NB4 (cell line): Measurements from ENCODE around the gene GPRIN2.

Experiments used
- DNase-seq: peaks from one replicate; pipeline ENCODE4 v3.0.0; 2010; ENCODE audit warnings: low read depth
- H3K4me3 ChIP-seq: one replicate; pipeline ENCODE4 v1.5.1; 2011; ENCODE audit warnings: mild to moderate bottlenecking, low read depth, low read length, moderate library complexity
- CTCF ChIP-seq: IDR thresholded peaks from one replicate; pipeline ENCODE4 v1.5.1; 2012; ENCODE audit warnings: low read depth, low read length
- MAX ChIP-seq: IDR thresholded peaks from 2 replicates; pipeline ENCODE4 v1.6.1; 2011; ENCODE audit warnings: low read depth, low read length
- MYC ChIP-seq: IDR thresholded peaks from 2 replicates; pipeline ENCODE4 v1.6.1; 2011; ENCODE audit warnings: low read depth, low read length
- POLR2A ChIP-seq: IDR thresholded peaks from 2 replicates; pipeline ENCODE4 v1.6.1; 2011; ENCODE audit warnings: mild to moderate bottlenecking; ENCODE audit not compliant: insufficient read length; ENCODE audit errors: extremely low read depth

GPRIN2 gene

GRCh38 chr10:46523119-46523961 lies 33.1 kb downstream of the GPRIN2 start:
- H3K4me3 ChIP-seq, result no peak overlapping the region
- TF ChIP-seq MYC, result no peak
- no peak for TF ChIP-seq MAX
- no peak for TF ChIP-seq POLR2A
- no peak for TF ChIP-seq CTCF
- no peak for DNase-seq

GRCh38 chr10:46522295-46523118 lies 34.0 kb downstream of the GPRIN2 start:
- DNase-seq, result no peak
- no peak overlapping the region for H3K4me3 ChIP-seq
- TF ChIP-seq MYC (no peak), MAX (no peak), POLR2A (no peak), CTCF (no peak)

GRCh38 chr10:46520941-46521340 lies 35.5 kb downstream of the GPRIN2 start:
- no peak overlapping the region for H3K4me3 ChIP-seq
- no peak for DNase-seq
- no peak for TF ChIP-seq MAX
- no peak for TF ChIP-seq MYC
- TF ChIP-seq CTCF, result no peak
- TF ChIP-seq POLR2A, result no peak

GRCh38 chr10:46520381-46520780 lies 36.1 kb downstream of the GPRIN2 start:
- TF ChIP-seq MYC (no peak), CTCF (no peak), MAX (no peak), POLR2A (no peak)
- H3K4me3 ChIP-seq, result no peak overlapping the region
- no peak for DNase-seq

- no peak overlapping the region for H3K4me3 ChIP-seq
- DNase-seq, result no peak
- TF ChIP-seq POLR2A, result no peak
- TF ChIP-seq MYC, result no peak
- no peak for TF ChIP-seq MAX
- TF ChIP-seq CTCF, result no peak
Measured at GRCh38 chr10:46518028-46518725, 38.3 kb downstream of the GPRIN2 start.
